DOHH2 (cell line): ENCODE results near the gene CCIN.

ENCODE experiments used
- H3F3A ChIP-seq: fragments of 200-600 bp; sonication (generic), shearing (Covaris generic); 2 replicates; pipeline ENCODE4 v1.6.0; 2016; ENCODE audit warnings: antibody characterized with exemption, mild to moderate bottlenecking; ENCODE audit not compliant: control insufficient read depth, insufficient read depth
- H3K27ac ChIP-seq: fragments of 200-600 bp; sonication (generic); 2 replicates; pipeline ENCODE4 v1.5.1; 2014; ENCODE audit warnings: low read depth, mild to moderate bottlenecking, low read length, moderate library complexity
- H3K27me3 ChIP-seq: fragments of 200-600 bp; sonication (generic); 2 replicates; pipeline ENCODE4 v1.6.1; 2014; ENCODE audit warnings: mild to moderate bottlenecking, low read length, mixed read lengths; ENCODE audit not compliant: control insufficient read depth
- H3K36me3 ChIP-seq: fragments of 200-600 bp; sonication (generic); 2 replicates; pipeline ENCODE4 v1.6.1; 2014; ENCODE audit warnings: mild to moderate bottlenecking, low read length, moderate library complexity, mixed read lengths; ENCODE audit not compliant: control insufficient read depth
- H3K4me1 ChIP-seq: fragments of 200-600 bp; sonication (generic); 2 replicates; pipeline ENCODE4 v1.6.1; 2014; ENCODE audit warnings: mild to moderate bottlenecking, low read length, mixed read lengths; ENCODE audit not compliant: control insufficient read depth
- H3K4me2 ChIP-seq: fragments of 200-600 bp; sonication (generic); 2 replicates; pipeline ENCODE4 v1.6.0; 2014; ENCODE audit warnings: mild to moderate bottlenecking, low read length, moderate library complexity
- H3K4me3 ChIP-seq: fragments of 200-600 bp; sonication (generic); 2 replicates; pipeline ENCODE4 v1.5.1; 2014; ENCODE audit warnings: mild to moderate bottlenecking, low read length, mixed read lengths
- H3K79me2 ChIP-seq: fragments of 200-600 bp; sonication (generic); 2 replicates; pipeline ENCODE4 v1.6.1; 2014; ENCODE audit warnings: mild to moderate bottlenecking, low read length, mixed read lengths; ENCODE audit not compliant: control insufficient read depth
- H3K9me2 ChIP-seq: fragments of 200-600 bp; sonication (generic); replicated peaks from 2 replicates; pipeline ENCODE4 v1.6.1; 2014; ENCODE audit warnings: mild to moderate bottlenecking, low read length, mixed read lengths; ENCODE audit not compliant: control insufficient read depth
- H3K9me3 ChIP-seq: fragments of 200-600 bp; sonication (generic); 2 replicates; pipeline ENCODE4 v1.6.1; 2014; ENCODE audit warnings: antibody characterized with exemption, low read length, mixed read lengths; ENCODE audit not compliant: control insufficient read depth, insufficient read depth
- H4K20me1 ChIP-seq: fragments of 200-600 bp; sonication (generic); 2 replicates; pipeline ENCODE4 v1.6.0; 2014; ENCODE audit warnings: low read depth, mild to moderate bottlenecking, antibody characterized with exemption, low read length, moderate library complexity; ENCODE audit not compliant: control insufficient read depth, insufficient read depth
- EZH2phosphoT487 ChIP-seq: fragments of 200-600 bp; sonication (generic); IDR thresholded peaks from 2 replicates; pipeline ENCODE4 v1.6.1; 2017; ENCODE audit warnings: borderline replicate concordance, mild to moderate bottlenecking, antibody characterized with exemption, low read length, moderate library complexity, mixed read lengths
- TF ChIP-seq, protein P1 (sequence below): fragments of 200-600 bp; sonication (generic); IDR thresholded peaks from one replicate; pipeline ENCODE4 v1.5.1; 2014; ENCODE audit warnings: antibody characterized with exemption, mild to moderate bottlenecking, low read depth, low read length; ENCODE audit not compliant: poor library complexity, severe bottlenecking

The CCIN gene

DNA sequence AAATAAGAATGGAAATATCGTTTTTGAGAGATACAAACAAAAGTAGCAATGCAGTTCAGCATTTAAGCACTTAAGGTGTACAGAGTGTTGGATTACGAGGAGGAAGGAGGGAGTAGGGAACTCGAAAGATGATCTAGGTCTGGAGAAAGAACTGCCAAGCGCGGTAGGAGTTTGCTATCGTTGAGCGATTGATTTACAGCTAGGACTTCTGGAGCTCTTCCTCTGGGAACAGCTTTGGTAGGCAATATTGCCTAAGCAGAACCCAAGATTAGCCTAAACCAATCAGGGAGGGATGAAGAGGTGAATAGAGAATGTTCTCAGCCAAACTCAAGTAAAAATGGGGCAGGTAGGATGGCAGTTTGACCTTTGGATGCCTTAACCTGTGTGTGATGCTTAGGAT lies 22.5 kb downstream of the CCIN start:
- Histone ChIP-seq H4K20me1 (peaks cover 23% of the 10 kb centered on the region; the same call in 1 of the 2 replicates), H3K4me1 (peaks cover 40% of the 10 kb centered on the region), H3K36me3 (peaks cover 48% of the 10 kb centered on the region), H3K27me3 (no peaks in the 10 kb centered on the region), H3K9me3 (no peaks in the 10 kb centered on the region), H3K4me3 (peak overlapping the region; percentile 84), H3K9me2 (no peaks in the 10 kb centered on the region), H3K79me2 (peaks cover 59% of the 10 kb centered on the region), H3F3A (no peaks in the 10 kb centered on the region), H3K27ac (peak overlapping the region; percentile 60), H3K4me2 (peak overlapping the region; percentile 94)
- TF ChIP-seq, protein P1, sequence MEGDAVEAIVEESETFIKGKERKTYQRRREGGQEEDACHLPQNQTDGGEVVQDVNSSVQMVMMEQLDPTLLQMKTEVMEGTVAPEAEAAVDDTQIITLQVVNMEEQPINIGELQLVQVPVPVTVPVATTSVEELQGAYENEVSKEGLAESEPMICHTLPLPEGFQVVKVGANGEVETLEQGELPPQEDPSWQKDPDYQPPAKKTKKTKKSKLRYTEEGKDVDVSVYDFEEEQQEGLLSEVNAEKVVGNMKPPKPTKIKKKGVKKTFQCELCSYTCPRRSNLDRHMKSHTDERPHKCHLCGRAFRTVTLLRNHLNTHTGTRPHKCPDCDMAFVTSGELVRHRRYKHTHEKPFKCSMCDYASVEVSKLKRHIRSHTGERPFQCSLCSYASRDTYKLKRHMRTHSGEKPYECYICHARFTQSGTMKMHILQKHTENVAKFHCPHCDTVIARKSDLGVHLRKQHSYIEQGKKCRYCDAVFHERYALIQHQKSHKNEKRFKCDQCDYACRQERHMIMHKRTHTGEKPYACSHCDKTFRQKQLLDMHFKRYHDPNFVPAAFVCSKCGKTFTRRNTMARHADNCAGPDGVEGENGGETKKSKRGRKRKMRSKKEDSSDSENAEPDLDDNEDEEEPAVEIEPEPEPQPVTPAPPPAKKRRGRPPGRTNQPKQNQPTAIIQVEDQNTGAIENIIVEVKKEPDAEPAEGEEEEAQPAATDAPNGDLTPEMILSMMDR: no peak
- no peak for TF ChIP-seq EZH2phosphoT487

DNA sequence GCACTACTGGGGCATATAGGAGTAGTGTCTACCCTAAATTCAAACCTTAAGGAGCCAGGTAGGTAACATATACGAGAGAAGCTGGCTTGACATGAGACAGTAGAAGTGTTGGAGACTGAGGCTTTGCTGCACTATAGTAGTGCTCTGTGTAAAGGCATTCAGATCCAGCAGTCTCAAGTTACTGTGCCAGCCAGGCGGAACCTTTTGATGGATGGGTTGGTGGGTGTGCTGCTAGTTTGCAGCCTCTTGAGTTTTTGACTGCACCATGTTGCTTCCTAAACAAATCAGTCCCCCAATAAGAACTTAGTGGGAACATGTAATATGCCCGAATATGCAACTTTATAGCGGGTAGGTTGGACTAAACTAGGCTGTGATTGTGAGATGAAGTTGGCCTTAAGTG lies 23.0 kb downstream of the CCIN start:
- peak overlapping the region; percentile 84 for H3K4me3 ChIP-seq
- peaks cover 38% of the 10 kb centered on the region for H3K4me1 ChIP-seq
- no peak overlapping the region for H3K27ac ChIP-seq
- H3F3A ChIP-seq: no peaks in the 10 kb centered on the region
- H3K9me2 ChIP-seq: no peaks in the 10 kb centered on the region
- TF ChIP-seq, protein P1: no peak
- no peak for TF ChIP-seq EZH2phosphoT487
- H3K4me2 ChIP-seq: peak overlapping the region; percentile 94
- no peaks in the 10 kb centered on the region for H3K27me3 ChIP-seq
- peaks cover 64% of the 10 kb centered on the region for H3K79me2 ChIP-seq
- peaks cover 53% of the 10 kb centered on the region for H3K36me3 ChIP-seq
- no peaks in the 10 kb centered on the region for H3K9me3 ChIP-seq
- H4K20me1 ChIP-seq: peaks cover 23% of the 10 kb centered on the region; the same call in 1 of the 2 replicates

GRCh38 chr9:36193023-36193422 lies 23.8 kb downstream of the CCIN start:
- Histone ChIP-seq H3K9me3 (no peaks in the 10 kb centered on the region), H3K4me1 (peaks cover 32% of the 10 kb centered on the region), H3K79me2 (peaks cover 72% of the 10 kb centered on the region), H3K27ac (no peak overlapping the region), H3K4me2 (peak overlapping the region; percentile 94), H3K27me3 (no peaks in the 10 kb centered on the region), H3K9me2 (no peaks in the 10 kb centered on the region), H3F3A (no peaks in the 10 kb centered on the region), H3K36me3 (peaks cover 61% of the 10 kb centered on the region), H4K20me1 (peaks cover 23% of the 10 kb centered on the region; the same call in 1 of the 2 replicates), H3K4me3 (peak overlapping the region; percentile 84)
- TF ChIP-seq EZH2phosphoT487: no peak
- TF ChIP-seq, protein P1: no peak
